Measurements from ENCODE around the gene IQSEC1.

The IQSEC1 gene

DNA sequence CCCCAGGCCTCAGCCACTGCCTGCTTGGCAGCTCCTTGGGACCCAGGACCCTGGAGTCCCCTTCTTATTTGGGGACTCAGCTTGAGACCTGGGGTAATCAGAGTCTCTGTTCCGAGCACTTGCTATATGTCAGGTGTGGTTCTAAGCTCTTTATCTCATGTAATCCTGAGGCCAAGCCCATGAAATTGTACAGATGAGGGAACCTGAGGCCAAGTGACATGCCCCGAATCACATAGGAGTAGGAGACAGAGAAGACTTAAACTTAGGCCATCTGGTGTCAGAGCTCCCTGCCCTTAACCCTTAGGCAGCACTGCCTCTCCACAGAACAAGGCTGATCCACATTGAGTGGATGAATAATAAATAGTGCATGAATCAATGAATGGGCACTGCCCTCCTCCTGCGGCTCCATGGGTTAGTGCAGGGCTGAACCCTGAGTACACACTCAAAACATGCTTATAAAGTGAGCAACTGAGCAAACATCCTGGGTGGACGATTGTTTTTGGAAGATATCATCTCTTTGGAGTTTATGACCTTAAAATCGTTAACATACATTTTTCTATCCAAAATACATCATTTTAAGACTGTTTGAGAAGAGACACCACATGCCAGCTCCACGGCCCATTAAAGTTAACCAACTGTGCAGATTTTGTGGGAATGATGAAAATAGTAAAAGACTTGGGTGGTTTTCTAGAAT, 33.2 kb upstream of the IQSEC1 start:
- peak; percentile 30 for DNase-seq (ENCODE audit: low spot score)

DNA sequence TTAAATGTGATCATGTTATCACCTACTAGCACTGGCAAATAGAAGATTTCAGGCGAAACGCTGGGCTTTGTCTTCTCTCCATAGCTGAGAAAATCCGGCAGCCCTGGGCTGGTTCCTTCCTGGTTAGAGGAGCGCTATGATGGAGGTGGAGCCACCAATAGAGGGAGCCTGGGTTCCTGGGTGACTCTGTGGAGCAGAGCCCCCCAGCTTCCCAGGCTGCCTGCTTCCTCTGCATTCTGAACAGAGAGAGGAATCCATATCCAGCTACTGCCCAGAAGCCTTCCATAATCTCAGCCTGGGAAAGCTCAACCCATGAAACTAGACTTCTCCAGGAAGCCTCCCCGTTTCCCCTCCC, 32.6 kb upstream of the IQSEC1 start:
- no peak for DNase-seq (ENCODE audit: low spot score)

DNA sequence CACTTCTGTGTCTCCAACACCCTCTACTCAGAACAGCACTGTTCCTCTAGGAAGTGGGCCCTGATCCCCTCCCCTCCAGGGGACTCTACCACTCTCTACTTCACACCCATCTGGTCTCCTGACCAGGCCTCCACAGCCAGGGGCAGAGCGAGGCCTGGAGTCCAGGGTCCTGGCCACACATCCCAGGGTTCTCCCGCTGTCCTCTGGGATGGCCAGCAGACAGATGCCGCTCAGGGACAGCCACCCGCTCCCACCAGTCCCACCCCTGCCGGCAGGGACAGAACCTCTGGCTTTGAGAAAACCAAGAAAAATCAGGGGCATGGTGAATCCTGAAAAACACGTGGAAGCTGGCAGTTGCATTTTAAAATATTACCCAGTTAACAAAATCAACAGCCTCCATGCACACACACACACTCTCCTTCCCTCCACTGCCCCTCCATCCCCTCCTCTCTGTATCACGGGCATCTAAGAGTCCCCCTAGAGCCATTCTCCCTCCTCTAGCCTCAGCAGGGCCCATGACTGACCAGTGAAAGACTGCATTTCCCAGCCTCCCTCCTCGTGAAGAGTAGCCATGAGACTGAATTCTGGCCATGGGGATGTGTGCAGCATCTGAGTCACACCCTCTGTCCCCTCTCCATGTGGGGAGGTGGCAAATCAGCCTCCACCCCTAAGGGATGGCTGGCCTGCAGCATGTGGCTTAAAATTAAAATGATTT, 32.1 kb upstream of the IQSEC1 start:
- no peak for DNase-seq (ENCODE audit: low spot score)

DNA sequence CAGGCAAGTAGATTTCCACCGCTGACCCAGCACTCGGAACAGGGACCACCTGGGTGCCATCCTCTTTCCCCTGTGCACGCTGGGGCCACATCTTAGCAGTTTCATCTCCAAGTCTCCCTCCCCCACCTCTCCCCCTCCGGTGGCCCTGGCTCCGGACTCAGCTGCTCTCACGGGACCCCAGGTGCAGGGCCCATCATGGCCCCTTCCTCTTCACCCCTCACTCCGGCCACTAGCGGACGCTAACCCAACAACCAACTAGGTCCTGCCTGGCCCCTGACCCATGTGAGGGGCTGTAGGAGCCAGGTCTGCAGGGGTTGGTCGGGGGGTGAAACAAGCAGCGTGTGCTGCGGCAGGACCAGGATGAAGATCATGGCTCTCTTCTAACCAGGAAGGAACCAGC, 31.3 kb upstream of the IQSEC1 start:
- DNase-seq (ENCODE audit: low spot score), result no peak

DNA sequence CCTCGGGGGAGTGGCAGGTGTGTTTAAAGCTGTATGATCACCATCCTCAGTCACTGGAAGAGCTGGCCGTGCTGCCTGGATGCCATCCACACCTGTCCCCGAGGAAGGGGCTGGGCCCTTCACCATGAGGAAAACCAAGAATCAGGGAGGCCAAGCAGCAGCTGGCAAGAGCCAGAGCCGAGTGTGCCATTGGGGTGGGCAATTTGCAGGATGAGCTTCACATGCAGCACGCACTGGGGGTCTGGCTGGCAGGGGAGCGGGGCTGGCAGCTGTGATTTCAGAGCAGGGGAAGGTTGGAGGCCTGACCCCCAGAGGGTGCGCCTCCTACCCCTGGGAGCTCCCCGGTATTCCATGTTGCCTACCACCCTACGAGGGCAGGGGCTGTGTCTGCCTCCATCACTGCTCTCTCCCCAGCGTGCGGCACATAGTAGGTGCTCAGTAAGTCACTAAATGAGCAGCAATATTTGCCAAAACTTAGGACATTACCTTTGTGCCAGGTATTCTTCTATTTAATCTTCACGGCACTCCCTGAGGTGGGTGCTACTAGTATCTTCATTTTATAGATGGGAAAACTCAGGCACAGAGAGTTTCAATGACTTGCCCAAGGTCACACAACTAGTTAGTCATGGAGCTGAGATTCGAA, 30.3 kb upstream of the IQSEC1 start:
- DNase-seq (ENCODE audit: low spot score), result no peak

DNA sequence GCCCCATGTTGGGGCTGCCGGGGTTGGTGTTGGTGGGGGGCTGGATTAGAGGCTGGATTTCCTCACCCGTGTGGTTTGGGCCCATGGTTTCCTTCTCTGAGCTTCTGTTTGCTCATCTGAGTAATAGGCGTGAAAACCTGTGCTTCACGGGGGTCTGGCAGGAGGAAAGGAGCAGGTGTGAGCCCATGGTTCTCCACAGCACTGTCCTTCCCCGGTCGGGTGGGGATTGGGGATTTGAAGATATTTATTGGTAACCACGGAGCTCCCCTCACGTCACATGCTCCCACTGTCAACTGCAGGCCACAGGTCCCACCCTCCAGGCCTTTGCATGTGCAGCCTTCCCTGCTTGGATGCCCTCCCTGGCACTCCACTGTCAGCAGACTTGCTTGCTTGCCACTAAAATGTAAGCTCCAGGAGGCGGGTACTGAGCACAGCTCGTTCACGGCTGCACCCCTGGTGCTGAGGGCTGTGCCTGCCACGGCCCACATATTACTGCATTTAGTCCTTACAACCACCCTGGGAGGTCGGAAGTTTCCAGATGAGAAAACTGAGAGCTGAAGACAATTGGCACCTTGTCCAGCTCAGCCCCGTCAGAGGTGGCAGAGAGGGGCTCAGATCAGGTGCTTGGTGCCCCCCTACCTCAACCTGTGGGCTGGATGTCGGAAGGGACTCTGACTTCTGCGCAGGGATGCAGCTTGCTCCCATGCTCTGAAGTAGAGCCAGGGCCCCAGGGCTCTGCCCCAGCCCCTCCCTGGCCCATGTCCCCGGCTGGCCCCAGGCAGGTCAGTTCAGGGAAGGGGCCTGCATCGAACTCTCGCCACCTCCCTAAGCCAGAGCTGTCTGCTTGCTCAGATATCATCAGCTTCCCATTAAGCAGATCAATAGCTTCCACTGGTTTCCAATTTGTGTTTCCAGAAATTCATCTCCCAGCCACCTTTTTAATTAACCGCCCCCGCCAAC, 29.4 kb upstream of the IQSEC1 start:
- DNase-seq (ENCODE audit: low spot score), result no peak

DNA sequence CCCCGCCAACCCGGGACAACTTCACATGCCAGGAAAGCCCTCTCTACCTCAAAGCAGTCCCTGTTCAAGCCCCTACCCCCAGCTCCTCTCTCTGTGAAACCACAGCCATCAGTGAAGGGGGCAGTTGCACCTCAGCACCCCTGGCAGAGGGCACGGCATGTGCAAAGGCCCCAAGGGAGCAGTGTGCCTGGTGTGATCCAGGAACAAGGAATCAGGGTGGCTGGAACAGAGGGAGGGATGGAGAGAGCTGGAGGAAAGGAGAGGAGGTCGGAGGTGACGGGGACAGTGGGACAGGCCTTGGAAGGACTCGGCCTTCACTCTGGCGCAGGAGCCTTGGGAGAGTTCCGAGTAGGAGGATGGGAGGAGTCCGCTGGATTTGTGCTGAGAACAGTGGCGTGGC, 26.5 kb upstream of the IQSEC1 start:
- DNase-seq (ENCODE audit: low spot score), result no peak

DNA sequence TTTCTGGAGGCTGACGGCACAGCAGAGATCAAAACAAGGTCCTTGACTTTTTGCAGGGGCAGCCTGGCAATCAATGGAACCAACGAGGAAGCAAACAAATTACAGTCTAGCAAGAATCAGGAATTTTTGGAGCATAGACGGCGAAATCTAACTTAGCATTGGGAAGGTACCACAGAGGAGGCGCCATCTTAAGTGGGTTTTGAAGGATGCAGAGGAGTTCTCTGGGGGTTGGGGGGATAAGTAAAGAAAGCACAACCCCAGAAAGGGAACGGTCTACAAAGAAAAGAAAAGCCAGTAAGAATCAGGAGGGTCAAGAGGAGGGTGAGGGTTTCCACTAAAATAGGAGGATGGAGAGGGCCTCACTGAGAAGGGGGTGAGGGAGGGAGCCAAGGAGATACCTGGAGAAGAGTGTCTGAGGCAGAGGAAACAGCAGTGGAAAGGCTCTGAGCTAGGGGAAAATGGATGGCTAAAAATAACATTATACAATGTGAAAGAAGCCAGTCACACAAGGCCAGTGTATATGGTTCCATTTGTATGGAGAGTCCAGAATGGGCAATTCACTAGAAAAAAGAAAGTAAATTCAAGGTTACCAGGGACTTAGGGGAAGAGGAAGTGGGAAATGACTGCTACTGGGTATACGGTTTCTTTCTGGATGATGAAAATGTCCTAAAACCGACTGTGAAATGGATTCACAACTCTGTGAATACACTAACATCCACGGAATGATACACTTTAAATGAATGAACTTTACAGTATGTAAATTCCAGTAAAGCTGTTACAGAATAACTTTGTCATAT, 25.2 kb upstream of the IQSEC1 start:
- DNase-seq (ENCODE audit: low spot score), result no peak

DNA sequence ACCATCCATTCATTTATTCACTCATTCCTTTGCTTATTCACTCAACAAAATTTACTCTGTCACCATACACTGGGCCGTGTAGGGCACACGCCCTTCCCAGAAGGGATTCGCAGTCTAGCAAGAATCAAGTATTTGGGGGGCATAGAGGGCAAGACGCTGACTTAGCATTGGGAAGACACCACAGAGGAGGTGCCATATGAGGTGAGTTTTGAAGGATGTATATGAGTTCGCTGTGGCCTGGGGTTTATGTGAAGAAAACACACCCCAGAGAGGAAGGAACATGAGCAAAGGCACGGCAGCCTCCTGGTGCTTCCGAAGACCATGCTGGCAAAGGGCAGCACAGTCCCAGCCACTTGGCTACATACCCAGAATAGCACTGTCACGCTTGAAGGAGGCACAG, 23.1 kb upstream of the IQSEC1 start:
- DNase-seq (ENCODE audit: low spot score), result no peak

DNA sequence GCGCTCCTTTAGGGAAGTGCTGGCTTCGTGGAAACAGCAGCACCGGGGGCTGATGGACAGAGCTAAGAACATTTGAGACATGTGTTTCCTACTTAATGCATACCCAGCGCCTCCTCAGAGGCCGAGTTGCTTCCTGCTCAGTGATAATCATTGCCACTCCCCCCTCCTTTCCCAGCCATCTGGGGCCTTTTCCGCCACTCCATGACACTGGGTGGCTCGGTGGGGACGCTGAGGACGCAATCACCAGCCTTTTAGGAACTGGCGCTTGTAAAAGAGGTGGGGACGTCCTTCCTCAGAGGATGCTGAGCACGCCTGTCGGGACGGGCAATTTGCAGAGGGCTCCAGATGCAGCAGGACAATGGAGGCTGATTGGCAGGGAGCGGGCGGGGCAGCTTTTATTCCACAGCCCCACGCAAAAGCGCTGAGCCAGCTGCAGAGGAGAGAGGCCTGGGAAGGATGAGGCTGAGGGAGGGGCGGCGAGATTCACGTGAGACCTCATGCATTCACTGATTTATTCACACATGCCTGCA, 22.2 kb upstream of the IQSEC1 start:
- no peak for DNase-seq (ENCODE audit: low spot score)

DNA sequence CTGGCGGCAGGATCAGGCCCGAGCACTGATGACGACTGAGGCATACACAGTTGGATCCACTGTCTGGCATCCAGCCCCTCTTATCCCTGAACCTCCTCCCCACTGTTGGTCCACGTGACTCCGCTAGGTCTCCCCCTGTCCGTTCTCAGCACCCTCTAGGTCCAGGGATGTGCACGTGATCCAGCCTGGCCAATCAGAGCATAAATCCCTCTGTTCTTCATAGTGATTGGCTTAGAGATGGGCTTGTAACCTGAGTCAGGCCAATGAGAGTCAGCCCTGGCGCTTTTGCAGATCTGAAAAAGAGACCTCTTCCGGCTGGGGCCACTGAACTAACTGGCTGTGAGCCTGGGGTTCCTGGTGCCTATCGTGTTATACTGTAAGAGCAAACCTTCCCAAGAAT, 20.5 kb upstream of the IQSEC1 start:
- DNase-seq (ENCODE audit: low spot score), result peak; percentile 53

DNA sequence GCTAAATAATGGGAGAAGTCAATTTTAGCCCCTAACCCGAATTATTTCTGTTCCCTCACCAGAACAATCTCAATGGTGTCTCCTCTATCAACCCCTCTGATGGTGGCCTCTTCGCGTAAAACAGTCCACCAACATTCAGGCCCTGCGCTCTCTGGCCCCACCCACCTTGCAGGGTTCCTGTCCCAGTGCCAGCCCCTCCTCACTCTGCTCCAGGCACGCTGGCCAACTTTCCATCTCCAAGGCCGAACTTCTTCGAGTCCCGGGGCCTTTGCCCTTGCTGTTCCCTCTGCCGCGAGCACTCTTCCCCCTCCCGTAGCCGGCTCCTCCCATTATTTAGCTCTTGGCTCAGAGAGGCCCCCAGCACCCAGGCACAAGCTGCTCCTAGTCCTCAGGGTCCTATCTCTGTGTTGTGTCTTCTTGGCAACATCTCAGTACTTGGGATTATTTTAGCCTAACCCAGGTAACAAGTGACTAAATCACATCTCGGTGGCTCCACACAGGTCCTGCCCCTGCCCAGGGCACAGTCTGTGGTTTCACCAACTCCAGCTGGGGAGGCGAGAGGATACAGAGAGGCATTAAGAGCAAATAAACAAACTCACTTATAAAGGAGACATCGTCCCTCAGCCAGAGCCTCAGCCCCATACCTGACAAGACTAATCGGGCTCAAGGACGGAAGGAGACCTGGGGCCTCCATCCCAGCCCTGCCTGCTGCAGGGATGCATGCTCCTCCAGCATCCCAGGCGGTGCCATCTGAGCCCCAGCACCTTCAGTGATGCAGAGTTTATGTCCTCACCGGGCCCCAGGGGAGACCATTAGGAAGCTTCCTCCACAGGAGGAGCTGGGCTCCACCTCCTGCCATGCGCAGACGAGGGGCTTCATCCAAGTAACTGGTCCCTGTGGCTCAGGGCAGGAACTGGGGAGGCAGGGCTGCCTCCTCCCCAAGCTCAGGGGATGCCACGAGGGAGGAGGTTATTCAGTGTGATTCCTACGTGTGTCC, 19.7 kb upstream of the IQSEC1 start:
- no peak for DNase-seq (ENCODE audit: low spot score)

DNA sequence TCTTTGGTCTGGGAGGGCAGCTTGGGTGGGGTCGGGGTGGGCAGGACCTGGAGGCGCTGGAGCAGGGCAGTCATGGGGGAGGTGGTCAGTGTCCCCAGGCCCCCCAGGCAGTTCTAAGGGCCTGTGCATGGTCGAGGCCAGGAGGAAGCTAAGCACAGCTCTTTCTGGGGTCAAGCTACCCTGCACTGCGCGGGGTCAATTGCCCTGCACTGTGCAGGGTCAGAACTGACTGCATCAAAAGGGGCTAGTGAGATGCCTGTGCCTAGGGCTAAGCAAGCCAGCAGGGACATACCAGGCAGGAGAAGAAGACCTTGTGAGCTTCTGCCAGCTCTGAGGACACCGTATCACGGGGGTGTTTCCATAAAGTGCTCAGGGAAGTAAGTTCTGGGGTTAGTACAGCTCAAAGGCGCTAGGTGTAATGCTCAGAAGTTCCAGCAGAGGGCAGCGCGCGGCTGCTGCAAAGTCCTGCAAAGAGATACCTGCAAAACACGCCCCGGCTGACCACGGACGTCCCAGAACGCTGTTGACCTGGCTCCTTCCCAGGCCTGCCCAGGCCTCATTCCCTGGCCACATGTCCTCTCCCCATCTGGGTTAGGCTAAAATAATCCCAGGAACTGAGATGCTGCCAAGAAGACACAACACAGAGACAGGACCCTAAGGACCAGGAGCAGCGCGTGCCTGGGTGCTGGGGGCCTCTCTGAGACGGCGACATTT, 18.8 kb upstream of the IQSEC1 start:
- peak; percentile 76 for DNase-seq (ENCODE audit: low spot score)

DNA sequence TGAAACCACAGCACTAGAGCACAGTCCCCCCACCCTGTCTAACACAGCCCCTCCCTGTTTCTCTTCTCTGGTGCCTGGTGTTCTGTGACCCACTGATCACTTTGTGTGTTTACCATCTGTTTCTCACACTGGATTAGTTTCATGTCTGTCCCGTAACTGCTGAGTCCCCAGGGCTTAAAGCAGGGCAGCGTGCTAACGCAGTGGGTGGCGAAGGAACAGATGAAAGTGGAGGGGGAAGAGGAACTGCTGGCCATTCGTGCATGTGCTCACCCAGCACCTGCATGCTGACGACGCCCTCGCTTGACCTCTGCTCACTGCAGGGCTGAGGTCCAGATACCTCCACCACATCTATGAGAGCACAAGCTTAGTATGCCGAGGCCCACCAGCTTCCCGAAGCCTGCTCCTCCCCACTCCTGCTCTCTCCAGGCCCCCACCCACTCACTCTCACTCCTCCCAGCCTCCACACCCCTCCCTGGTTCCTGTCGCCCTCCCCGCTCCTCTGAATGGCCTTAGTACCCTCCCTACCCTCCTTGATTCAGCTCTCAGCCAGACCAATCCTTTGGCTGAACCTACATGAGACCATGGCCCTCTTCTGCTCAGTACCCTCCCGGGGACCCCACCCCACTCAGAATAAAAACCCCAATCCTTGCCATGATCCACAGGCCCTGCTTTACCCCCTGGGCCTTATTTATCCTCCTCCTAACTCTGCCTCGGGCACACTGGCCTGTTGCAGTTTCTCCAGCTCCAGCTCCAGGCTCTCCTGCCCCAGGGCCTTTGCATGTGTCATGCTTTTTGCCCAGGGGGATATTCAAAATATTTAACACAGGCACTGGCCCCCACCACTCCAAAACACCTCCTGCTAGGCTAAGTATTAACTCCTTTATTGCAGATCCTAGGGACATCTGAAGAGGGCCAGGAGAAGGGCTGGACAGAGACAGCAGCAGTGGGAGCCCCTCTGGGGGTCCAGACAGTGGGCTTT, 15.1 kb upstream of the IQSEC1 start:
- DNase-seq (ENCODE audit: low spot score), result no peak

DNA sequence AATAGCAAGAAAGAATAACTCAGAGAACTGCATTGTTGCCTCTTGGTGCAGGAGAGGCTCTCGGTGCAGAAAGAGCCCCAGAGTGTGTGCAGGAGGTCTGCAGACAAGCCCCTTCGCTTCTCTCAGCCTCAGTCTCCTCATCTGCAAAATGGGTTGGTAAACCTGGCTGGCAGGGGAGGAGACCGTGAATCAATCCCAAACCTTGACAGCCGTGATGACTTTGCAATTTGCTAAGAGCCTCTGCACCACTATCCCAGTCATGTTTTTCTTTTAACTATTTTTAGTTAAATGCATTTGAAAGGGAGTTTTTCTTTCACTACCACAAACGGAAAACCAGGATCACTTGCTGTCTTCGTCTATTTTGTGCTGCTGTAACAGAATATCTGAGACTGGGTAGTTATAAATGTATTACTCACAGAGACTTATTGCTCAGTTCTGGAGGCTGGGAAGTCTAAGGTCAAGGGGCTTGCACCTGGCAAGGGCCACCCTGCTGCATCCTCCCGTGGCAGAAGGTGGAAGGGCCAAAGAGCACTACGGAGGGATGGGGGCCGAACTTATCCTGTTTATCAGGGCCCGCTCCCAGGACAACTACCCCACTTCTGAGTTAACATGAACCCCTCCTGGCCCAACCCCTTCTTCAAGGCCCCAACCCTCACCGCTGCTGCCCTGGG, 14.2 kb upstream of the IQSEC1 start:
- no peak for DNase-seq (ENCODE audit: low spot score)

DNA sequence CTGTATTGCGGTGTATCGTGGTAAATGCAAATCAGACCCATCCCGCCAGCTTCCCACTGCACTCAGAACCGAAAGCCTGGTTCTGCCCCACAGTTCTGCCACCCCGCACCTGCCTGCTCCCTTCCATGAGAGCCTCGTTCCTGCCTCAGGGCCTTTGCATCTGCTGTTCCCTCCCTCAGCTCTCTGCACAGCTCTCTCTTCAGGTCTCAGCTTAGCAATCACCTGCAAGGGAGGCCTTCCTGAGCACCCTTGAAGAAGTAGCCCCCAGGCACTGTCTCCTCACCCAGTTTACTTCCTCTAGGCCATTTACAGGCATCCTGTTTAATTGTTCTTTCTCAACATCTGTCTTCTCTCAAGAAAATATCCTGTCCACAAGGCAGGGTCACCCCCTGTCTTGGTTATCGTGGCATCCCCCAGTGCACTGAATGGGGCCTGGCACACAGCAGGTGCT, 13.3 kb upstream of the IQSEC1 start:
- DNase-seq (ENCODE audit: low spot score), result no peak

DNA sequence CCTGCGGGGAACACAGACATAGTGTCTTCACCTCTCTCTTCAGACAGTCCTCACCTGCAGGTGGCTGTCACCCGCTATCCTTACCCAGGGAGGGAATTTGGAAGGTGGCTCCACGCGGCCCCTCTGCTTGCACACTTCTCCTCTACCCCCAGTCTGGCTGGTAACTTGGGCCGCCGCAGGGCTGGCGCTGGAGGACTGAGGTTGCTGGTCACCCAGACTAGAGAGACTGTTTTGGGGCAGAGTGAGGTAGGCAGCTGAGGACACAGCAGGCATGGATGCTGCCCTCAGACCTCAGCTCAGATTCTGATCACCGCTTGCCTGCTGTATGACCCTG, 12.6 kb upstream of the IQSEC1 start:
- no peak for DNase-seq (ENCODE audit: low spot score)
